Caki2 (cell line): ENCODE results near the gene ABHD14A. TPM values are rescaled to one million over a fixed set of nuclear protein-coding genes. Genes with fewer than 3 reads are reported as not detected.
A peak's percentile ranks its signal among the peaks of the same experiment; 100 is the strongest.

Experiments used
- DNase-seq: peaks from one replicate; pipeline ENCODE4 v3.0.0-alpha.2; 2015; ENCODE audit warnings: low read depth
- in situ Hi-C: cut with HindIII; loops from 2 replicates; pipeline ENCODE4 v1.10.0; 2016; ENCODE audit warnings: low sequenced_read_pairs, low pct_unique_long_range_greater_than_20kb, mixed read lengths
- total RNA-seq: library from RNA; depleted of rRNA; stranded (reverse); fragments of >200 nt; shearing (Covaris generic); gene quantifications from 2 replicates; pipeline ENCODE4 v1.2.3, GENCODE V29; 2014; ENCODE audit warnings: low replicate concordance

Gene ABHD14A
- total RNA-seq, 1 experiment from 2014 or later, result 12.8 TPM

DNA sequence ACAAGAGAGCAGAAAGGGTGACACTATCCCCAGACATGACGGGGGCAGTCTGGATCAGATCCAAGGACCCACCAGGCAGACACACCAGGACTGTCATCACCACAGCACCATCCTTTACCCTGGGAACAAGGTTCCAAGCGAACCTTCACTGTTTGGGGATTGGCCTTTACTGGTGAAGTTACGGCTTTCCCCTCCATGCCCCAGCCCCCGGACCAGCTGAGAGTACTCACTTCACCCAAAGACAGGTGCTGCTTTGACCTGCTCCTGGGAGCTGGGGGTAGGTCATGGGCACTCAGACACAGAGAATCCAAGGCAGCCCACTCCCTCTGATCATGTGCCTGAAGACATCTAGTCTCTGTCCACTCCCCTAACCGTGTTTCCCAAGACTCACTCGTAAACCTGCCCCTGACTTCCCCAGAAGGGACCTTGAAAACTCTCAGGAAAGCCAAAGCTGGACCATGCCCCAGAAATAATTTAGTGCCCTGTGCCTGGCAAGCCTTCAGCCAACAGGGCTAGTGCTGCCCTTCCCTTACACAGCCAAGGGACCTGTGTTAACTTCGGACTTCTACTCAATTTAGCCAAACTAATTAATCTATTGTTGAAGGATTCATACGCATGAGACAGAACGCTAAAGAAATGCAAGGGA lies 36.0 kb upstream of the ABHD14A start:
- in situ Hi-C loops, result no loop called here
- no peak for DNase-seq

GRCh38 chr3:51940648-51941462 lies 34.0 kb upstream of the ABHD14A start:
- in situ Hi-C loops, result no loop called here
- DNase-seq, result no peak

- no peak for DNase-seq
- in situ Hi-C loops, result no loop called here
These were observed 33.4 kb upstream of the ABHD14A start for GRCh38 chr3:51941463-51941797.

DNA sequence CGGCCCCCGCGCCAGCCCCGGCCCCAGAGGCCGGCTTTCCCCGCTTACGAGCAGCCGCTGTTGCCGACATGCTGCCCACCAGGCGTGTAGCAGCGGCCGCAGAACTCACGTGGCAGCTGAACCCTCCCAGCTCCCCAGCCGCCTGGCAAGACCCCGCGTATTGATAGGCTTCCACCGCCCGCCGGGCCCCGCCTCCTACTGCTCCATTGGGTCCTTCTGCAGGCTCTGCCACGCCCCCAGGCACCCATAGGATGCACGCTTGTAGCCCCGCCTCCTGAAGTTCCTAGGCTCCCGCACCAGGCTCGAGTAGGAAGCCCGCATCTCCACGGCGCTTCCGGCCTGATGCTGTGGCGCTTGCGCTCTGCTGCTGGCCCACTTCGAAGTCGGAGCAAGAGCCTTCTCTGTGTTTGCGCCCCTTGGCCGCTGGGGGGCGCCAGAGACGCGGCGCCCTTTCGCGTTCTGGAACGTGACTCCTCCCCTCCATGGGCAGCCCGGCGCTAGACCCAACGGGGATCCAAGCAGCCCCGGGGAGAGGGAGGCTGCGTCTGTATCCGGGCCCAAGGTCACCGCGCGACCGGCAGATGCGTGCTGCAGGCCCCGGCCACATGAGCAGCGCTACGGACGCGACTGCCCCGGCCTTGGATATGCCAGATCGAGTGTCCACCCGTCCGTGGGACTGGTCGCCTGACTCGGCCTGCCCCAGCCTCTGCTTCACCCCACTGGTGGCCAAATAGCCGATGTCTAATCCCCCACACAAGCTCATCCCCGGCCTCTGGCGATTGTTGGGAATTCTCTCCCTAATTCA lies 32.9 kb upstream of the ABHD14A start, which contains the start of the genes PARP3 and RRP9:
Gene PARP3, plus strand, starts transcription at position 566 of the 805 bp plus-strand sequence. CDS start 993 bp downstream, outside the sequence.
Gene RRP9, minus strand, starts transcription at position 107 of the 805 bp plus-strand sequence. Its CDS starts 37 bp downstream, at position 70.
- DNase-seq, result peak; percentile 99
- in situ Hi-C loops, result no loop called here

GRCh38 chr3:51942603-51943450 lies 32.0 kb upstream of the ABHD14A start:
- DNase-seq, result peak; percentile 68
- in situ Hi-C loops, result no loop called here

DNA sequence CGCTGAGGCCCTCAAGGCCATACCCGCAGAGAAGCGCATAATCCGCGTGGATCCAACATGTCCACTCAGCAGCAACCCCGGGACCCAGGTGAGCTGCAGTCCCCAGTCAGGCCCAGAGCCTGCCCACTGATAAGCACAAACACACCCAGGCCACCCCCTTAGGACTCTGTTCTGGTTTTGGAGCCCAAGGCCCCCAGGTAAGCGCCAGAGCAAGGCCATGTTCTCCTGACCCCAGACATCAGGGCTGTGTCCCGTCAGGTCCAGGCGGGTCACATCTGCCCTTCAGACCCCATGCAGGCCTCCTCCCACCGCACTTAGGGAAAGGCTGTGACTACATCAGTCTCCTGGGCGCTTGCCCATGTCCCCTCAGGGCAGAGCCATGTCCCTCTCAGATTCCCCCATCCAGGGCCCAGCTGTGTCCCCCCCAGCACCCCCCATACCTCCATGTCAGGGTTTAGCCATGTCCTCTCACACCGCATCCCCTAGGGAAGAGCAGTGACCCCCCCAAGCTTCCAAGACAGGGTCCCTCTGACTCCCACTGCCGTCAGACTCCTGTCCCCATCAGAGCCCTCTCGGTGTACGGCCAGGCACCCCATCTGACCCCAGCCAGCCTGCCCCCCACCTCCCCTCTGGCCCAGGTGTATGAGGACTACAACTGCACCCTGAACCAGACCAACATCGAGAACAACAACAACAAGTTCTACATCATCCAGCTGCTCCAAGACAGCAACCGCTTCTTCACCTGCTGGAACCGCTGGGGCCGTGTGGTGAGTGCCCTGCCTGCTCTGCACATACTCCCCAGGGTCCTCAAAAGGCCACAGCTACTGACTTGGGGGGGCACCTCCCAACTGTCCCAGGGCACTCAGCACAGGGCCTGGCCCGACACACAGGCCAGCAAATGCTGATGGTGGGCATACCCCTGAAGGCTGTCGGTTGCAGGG lies 31.1 kb upstream of the ABHD14A start:
- in situ Hi-C loops, result no loop called here
- no peak for DNase-seq

DNA sequence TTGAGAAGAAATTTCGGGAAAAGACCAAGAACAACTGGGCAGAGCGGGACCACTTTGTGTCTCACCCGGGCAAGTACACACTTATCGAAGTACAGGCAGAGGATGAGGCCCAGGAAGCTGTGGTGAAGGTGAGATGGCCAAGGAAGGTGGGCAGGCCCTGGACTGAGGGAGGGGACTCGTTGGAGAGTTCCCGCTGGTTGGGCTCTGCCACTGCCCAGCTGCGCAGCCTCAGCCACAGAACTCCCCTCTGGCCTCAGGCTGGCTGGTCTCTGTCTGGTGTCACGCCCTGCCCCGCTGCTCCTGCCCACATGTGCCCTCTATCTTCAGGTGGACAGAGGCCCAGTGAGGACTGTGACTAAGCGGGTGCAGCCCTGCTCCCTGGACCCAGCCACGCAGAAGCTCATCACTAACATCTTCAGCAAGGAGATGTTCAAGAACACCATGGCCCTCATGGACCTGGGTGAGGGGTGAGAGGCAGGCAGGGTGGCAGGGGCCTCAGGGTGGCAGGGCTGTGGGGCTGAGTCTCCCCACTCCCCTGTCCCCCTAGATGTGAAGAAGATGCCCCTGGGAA lies 30.3 kb upstream of the ABHD14A start:
- DNase-seq, result no peak
- in situ Hi-C loops, result no loop called here

DNA sequence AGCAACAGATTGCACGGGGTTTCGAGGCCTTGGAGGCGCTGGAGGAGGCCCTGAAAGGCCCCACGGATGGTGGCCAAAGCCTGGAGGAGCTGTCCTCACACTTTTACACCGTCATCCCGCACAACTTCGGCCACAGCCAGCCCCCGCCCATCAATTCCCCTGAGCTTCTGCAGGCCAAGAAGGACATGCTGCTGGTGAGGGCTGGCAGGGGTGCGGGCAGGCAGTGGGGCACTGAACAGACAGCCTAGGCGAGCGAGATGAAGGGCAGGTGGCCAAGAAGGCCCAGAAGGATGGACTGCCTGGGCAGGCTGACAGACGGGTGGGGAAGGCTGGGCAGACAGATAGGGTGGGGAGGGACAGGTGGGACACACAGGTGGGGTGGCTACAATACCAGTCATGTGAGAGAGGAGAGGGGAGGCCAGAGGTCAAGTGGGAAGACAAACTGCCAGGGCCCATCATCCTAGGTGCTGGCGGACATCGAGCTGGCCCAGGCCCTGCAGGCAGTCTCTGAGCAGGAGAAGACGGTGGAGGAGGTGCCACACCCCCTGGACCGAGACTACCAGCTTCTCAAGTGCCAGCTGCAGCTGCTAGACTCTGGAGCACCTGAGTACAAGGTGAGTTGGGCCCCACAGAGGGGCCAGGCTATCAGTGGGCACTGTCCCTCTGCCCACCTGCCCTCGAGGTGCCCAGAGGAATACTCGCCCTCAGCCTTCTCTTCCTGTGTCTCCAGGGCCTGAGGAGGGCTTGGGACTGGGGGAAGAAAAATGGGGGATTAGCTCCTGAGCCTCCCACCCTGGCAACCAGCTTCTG lies 29.6 kb upstream of the ABHD14A start:
- no peak for DNase-seq
- in situ Hi-C loops, result no loop called here

- in situ Hi-C loops, result no loop called here
- no peak for DNase-seq
These were observed 28.7 kb upstream of the ABHD14A start for GRCh38 chr3:51945926-51946705.

DNA sequence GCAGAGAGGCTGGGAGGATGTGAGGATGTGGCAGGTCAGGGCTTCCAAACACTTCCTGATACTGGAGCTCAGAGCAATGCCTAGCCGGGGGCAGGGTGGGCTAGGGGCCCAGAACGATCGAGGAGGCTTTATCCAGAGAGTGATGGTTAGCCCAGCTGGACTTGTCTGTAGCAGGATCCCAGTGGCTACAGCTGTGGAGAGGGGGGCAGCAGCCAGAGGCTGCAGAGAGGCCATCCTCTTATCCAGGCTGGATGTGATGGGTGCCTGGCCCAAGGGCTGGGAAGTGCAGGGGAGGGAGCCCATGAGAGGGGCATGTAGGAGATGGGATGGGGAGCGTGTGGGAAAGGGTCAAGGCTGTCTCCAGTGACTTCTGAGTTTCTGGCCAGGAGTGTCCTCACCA lies 28.1 kb upstream of the ABHD14A start:
- DNase-seq, result no peak
- in situ Hi-C loops, result no loop called here

- DNase-seq, result no peak
- in situ Hi-C loops, result no loop called here
These were observed 27.5 kb upstream of the ABHD14A start for GRCh38 chr3:51947215-51947900.

DNA sequence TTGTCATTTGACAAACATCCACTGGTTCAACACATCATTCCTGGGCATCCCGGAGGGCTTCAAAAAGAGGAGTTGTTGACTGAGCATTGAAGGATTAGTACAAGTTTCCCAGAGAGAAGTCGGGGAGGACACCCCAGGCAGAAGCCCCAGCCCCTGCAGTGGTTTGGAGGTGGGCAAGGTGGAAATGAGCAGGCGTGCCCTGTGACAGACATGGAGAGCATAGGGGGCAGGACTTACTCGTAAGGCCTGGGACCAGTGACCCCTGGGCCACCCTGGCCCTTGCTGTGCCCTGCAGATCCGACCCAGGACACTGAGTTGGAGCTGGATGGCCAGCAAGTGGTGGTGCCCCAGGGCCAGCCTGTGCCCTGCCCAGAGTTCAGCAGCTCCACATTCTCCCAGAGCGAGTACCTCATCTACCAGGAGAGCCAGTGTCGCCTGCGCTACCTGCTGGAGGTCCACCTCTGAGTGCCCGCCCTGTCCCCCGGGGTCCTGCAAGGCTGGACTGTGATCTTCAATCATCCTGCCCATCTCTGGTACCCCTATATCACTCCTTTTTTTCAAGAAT lies 26.8 kb upstream of the ABHD14A start:
- DNase-seq, result no peak
- in situ Hi-C loops, result no loop called here

DNA sequence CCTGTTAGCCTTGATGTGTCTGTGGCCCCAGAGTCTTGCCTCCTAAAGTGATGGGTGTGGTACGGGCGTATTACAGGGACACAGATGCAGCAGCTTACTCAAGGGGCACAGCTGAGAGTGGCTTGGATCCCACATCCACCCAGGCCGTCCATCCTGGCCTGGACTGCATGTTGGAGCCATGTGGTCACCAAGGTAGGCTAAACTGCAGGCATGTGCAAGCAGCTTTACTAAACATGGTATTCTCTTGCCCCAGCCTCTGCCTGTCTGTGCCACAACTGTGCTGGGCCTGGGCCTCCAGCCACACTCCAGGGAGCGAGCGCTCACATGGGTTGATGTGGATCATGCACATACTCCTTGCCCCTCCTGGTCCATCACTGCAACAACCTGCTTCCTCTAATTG lies 25.7 kb upstream of the ABHD14A start:
- in situ Hi-C loops, result no loop called here
- DNase-seq, result no peak

DNA sequence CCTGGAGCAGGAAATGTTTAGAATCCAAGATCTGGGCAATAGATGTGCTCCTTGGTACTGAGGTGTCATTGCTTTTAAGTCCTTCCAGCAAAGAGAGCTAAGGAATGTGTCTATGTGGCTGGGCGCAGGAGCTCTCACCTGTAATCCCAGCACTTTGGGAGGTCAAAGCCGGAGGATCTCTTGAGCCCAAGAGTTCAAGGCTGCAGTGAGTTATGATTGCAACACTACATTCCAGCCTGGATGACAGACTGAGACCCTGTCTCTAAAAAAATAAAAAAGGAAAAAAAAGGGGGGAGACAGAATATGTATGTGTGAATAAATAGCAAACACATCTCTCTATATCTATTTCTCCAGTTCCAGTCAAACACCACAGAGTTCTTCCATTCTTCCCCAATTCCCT lies 24.0 kb upstream of the ABHD14A start:
- DNase-seq, result no peak
- in situ Hi-C loops, result no loop called here

DNA sequence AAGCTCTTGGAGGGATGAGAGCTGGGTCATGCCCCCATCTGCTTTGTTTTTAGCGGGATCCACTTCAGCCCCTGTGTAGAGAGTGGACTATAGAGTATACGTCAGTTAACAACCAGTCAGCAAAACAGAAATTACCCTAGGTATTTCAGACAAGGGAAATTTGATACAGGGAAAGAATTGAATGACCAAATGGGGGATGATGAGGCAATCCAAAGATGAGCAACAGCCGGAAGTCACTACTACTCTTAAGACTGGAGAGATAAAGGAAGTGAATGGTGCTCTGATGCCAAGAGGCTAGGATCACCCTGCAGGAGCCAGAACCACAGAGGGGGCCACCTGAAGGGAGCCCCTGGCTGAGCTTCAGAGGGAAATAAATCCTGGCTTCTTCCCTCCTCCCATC lies 21.4 kb upstream of the ABHD14A start:
- in situ Hi-C loops, result no loop called here
- no peak for DNase-seq
